Fibroblast of the aortic adventitia (primary cell): Measurements from ENCODE around the gene IGF2R. TPM values are rescaled to one million over a fixed set of nuclear protein-coding genes. Genes with fewer than 3 reads are reported as not detected.
"Not testable (repeated sequence)": the region's sequence is repeated elsewhere in the genome, so short reads cannot be mapped to it uniquely, and the experiment has no call there.

Experiments
- DNase-seq: peaks from one replicate; pipeline ENCODE4 v3.0.0-alpha.2; 2010; ENCODE audit warnings: low read depth
- H3K4me3 ChIP-seq: 2 replicates; pipeline ENCODE4 v1.5.1; 2011; ENCODE audit warnings: low read depth, mild to moderate bottlenecking, control low read depth, low read length, moderate library complexity
- total RNA-seq: library from RNA; depleted of rRNA; stranded (reverse); fragments of >200 nt; gene quantifications from 2 replicates; pipeline ENCODE4 v1.2.3, GENCODE V29; 2012; ENCODE audit warnings: low replicate concordance
- TF ChIP-seq, protein P1 (sequence below): IDR thresholded peaks from 2 replicates; pipeline ENCODE4 v1.5.1; 2011; ENCODE audit warnings: mild to moderate bottlenecking, low read length, control low read depth, inconsistent platforms; ENCODE audit not compliant: insufficient read depth

Gene IGF2R
- total RNA-seq, 1 donor, result 112 TPM

DNA sequence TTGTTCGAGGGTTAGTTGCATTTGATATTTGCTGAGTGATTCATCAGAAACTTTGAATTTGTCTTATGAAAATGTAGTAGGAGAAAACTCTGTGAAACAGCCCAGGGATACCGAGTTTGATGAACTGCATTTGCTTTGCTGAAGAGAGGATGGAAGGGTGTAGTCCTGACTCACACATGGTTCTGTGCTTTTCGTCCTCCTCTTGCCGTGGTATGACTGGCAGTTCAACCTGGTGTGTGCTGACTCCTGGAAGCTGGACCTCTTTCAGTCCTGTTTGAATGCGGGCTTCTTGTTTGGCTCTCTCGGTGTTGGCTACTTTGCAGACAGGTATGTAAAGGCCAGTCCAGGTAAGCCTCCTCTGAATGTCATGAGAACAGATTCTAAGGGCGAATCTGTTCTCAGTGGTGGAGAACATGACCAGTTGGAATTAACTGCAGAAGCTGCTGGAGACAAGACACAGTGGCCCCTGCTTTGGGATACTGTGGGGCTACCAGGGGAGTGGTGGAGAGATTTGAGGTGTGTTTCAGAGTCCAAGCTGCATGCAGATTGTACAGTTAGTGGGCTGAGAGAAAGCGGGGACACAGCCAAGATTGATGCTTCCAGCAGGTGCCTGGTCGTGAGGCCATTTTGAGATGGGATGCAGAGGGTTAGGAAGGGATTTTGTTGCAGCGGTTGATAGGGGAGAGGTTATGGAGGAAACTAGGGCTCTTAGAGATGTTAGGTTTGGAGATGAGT lies 161.2 kb downstream of the IGF2R start:
- TF ChIP-seq, protein P1, sequence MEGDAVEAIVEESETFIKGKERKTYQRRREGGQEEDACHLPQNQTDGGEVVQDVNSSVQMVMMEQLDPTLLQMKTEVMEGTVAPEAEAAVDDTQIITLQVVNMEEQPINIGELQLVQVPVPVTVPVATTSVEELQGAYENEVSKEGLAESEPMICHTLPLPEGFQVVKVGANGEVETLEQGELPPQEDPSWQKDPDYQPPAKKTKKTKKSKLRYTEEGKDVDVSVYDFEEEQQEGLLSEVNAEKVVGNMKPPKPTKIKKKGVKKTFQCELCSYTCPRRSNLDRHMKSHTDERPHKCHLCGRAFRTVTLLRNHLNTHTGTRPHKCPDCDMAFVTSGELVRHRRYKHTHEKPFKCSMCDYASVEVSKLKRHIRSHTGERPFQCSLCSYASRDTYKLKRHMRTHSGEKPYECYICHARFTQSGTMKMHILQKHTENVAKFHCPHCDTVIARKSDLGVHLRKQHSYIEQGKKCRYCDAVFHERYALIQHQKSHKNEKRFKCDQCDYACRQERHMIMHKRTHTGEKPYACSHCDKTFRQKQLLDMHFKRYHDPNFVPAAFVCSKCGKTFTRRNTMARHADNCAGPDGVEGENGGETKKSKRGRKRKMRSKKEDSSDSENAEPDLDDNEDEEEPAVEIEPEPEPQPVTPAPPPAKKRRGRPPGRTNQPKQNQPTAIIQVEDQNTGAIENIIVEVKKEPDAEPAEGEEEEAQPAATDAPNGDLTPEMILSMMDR, result no peak
- no peak for DNase-seq
- no peak overlapping the region for H3K4me3 ChIP-seq

DNA sequence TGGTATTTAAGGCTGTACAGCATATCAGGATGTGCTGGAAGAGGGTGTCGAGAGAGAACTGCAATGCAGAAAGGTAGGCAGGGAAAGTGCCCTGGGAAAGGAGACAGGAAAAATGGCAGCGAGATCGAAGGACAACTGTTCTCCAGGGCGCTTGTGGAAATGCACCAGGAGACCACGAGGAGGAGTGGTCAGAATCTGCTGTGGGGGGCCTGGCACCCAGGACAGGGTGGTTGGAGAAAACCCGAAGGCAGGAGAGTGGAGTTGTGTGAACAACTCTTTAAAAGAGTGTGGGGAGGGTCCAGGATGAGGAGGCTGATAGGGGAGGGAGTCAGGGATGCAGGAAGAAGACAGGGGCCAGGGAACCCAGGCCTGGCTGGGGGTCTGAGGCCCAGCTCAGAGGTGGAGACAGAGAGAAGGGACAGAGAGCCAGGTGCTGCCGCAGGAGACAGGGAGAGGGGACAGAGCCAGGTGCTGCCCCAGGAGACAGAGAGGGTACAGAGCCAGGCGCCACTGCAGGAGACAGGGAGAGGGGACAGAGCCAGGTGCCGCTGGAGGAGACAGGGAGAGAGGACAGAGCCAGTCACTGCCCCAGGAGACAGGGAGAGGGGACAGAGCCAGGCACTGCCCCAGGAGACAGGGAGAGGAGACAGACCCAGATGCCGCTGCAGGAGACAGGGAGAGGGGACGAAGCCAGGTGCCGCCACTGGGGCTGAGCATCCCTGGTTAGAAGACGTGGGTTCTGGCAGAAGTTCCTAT lies 162.0 kb downstream of the IGF2R start:
- DNase-seq, result no peak
- TF ChIP-seq, protein P1, result no peak
- no peak overlapping the region for H3K4me3 ChIP-seq

DNA sequence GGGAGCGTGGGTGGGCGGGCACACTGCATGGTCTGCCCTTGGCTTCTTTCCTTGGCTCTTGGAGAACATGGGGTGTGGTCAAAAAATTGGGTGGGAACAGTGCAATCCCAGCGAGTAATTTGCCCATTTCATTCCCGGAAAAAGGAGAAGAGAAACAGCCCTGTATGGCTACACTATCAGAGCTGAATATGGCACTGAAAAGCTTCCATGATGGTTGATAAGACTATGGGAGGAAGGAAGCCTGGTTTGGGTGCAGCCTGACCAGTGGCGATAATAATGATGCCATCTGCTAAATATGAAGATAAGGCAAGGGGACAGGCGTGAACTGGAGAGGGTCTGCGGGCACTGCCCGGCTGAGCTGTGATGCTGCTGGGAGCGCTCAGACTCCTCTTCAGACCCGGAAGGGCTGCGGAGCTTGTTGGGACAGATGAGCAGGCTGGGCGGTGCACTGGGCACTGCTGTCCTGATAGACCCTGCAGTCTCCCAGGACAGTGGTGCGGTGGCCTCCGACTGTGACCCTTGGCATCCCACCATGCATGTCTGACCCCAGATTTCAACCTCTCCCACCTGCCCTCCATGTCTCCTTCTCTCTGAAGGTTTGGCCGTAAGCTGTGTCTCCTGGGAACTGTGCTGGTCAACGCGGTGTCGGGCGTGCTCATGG lies 162.9 kb downstream of the IGF2R start:
- no peak overlapping the region for H3K4me3 ChIP-seq
- DNase-seq, result no peak
- TF ChIP-seq, protein P1, result no peak

DNA sequence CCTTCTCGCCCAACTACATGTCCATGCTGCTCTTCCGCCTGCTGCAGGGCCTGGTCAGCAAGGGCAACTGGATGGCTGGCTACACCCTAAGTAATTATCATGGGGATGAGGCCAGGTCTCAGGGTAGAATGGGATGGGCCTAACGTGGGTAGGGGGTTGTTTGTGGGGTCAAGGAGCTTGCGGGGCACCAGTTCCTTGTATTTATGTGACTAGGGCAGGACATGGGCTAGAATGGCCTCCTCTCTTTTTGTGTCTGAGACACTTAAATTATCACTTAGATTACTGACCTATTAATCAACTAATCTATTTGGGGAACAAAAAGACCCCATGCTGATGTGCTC lies 163.4 kb downstream of the IGF2R start:
- H3K4me3 ChIP-seq, result no peak overlapping the region
- TF ChIP-seq, protein P1, result no peak
- no peak for DNase-seq

- peak; percentile 16 for DNase-seq
- H3K4me3 ChIP-seq, result no peak overlapping the region
- TF ChIP-seq, protein P1, result no peak
These were observed 164.0 kb downstream of the IGF2R start for GRCh38 chr6:160132776-160133338.

- H3K4me3 ChIP-seq, result no peak overlapping the region
- TF ChIP-seq, protein P1, result no peak
- DNase-seq, result no peak
These were observed 164.8 kb downstream of the IGF2R start for GRCh38 chr6:160133441-160134336.

DNA sequence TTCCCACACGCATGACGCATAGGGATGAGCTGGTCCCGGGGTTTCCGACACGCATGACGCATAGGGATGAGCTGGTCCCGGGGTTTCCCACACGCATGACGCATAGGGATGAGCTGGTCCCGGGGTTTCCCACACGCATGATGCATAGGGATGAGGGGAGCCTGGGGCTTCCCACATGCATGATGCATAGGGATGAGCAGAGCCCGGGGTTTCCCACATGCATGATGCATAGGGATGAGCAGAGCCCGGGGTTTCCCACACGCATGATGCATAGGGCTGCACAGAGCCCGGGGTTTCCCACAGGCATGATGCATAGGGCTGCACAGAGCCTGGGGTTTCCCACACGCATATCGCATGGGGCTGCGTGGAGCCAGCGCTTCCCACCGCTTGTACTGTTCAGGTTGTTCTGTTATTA lies 165.5 kb downstream of the IGF2R start:
- H3K4me3 ChIP-seq, DNase-seq: not testable (repeated sequence)
